Neural cell (in vitro differentiated cells): ENCODE data around the gene INF2. TPM values are rescaled to one million over a fixed set of nuclear protein-coding genes. Genes with fewer than 3 reads are reported as not detected.

Source experiments
- H2AFZ ChIP-seq: fragments of 200-600, 300-800 bp; sonication (generic), shearing (Covaris generic); 2 replicates; pipeline ENCODE4 v1.6.0; 2014; ENCODE audit warnings: low read depth, mild to moderate bottlenecking, antibody characterized with exemption, low read length, moderate library complexity
- H3F3A ChIP-seq: fragments of 200-600 bp; shearing (Covaris generic); 2 replicates; pipeline ENCODE4 v1.6.1; 2016; ENCODE audit warnings: mild to moderate bottlenecking, moderate library complexity, mixed read lengths, antibody characterized with exemption, low read length; ENCODE audit not compliant: insufficient read depth, poor library complexity, severe bottlenecking
- H3K27ac ChIP-seq: fragments of 200-600, 300-800 bp; sonication (generic), shearing (Covaris generic); 2 replicates; pipeline ENCODE4 v1.5.1; 2014; ENCODE audit warnings: mild to moderate bottlenecking, low read length, moderate library complexity
- H3K27me3 ChIP-seq: fragments of 300-800, 200-600 bp; sonication (generic), shearing (Covaris generic); 2 replicates; pipeline ENCODE4 v1.6.0; 2014; ENCODE audit warnings: mild to moderate bottlenecking, low read depth, low read length, moderate library complexity; ENCODE audit not compliant: insufficient read depth
- H3K36me3 ChIP-seq: fragments of 300-800, 200-600 bp; sonication (generic), shearing (Covaris generic); 2 replicates; pipeline ENCODE4 v1.5.1; 2014; ENCODE audit warnings: mild to moderate bottlenecking, antibody characterized with exemption, low read length, moderate library complexity; ENCODE audit not compliant: insufficient read depth
- H3K4me2 ChIP-seq: fragments of 300-800, 200-600 bp; sonication (generic), shearing (Covaris generic); 2 replicates; pipeline ENCODE4 v1.6.0; 2014; ENCODE audit warnings: mild to moderate bottlenecking, low read length
- H3K4me3 ChIP-seq: fragments of 300-800, 200-600 bp; sonication (generic), shearing (Covaris generic); 2 replicates; pipeline ENCODE4 v1.5.1; 2014; ENCODE audit warnings: mild to moderate bottlenecking, low read length, moderate library complexity
- H3K79me2 ChIP-seq: fragments of 200-600 bp; shearing (Covaris generic); replicated peaks from 2 replicates; pipeline ENCODE4 v1.6.0; 2014; ENCODE audit warnings: mild to moderate bottlenecking, low read length, moderate library complexity; ENCODE audit not compliant: insufficient read depth
- H3K9ac ChIP-seq: fragments of 300-800, 200-600 bp; sonication (generic), shearing (Covaris generic); 2 replicates; pipeline ENCODE4 v1.6.1; 2016; ENCODE audit warnings: mild to moderate bottlenecking, low read length, mixed read lengths
- H3K9me2 ChIP-seq: fragments of 200-600 bp; shearing (Covaris generic); 2 replicates; pipeline ENCODE4 v1.6.1; 2016; ENCODE audit warnings: mild to moderate bottlenecking, low read length, mixed read lengths; ENCODE audit not compliant: insufficient read depth
- H3K9me3 ChIP-seq: fragments of 200-600, 300-800 bp; sonication (generic), shearing (Covaris generic); 2 replicates; pipeline ENCODE4 v1.6.1; 2016; ENCODE audit warnings: mild to moderate bottlenecking, mixed run types, low read length, moderate library complexity, mixed read lengths
- H4K20me1 ChIP-seq: fragments of 200-600 bp; shearing (Covaris generic); 2 replicates; pipeline ENCODE4 v1.6.1; 2016; ENCODE audit warnings: mild to moderate bottlenecking, mixed run types; ENCODE audit not compliant: insufficient read depth
- EP300 ChIP-seq: fragments of 450-650 bp; conservative IDR thresholded peaks from 2 replicates; pipeline ENCODE4 v1.6.1; 2014; ENCODE audit warnings: antibody characterized with exemption, mild to moderate bottlenecking, moderate library complexity; ENCODE audit not compliant: poor library complexity, severe bottlenecking
- EZH2 ChIP-seq: fragments of 200-600, 300-800 bp; shearing (Covaris generic), sonication (generic); IDR thresholded peaks from 2 replicates; pipeline ENCODE4 v1.6.1; 2014; ENCODE audit warnings: antibody characterized with exemption, low read length, borderline replicate concordance, mild to moderate bottlenecking; ENCODE audit not compliant: insufficient read depth, poor library complexity, severe bottlenecking
- MXI1 ChIP-seq: fragments of 450-650 bp; conservative IDR thresholded peaks from 2 replicates; pipeline ENCODE4 v1.6.1; 2014; ENCODE audit warnings: antibody characterized with exemption, mild to moderate bottlenecking; ENCODE audit not compliant: poor library complexity, severe bottlenecking
- POLR2AphosphoS5 ChIP-seq: IDR thresholded peaks from 2 replicates; pipeline ENCODE4 v1.6.1; 2012
- RAD21 ChIP-seq: fragments of 450-650 bp; conservative IDR thresholded peaks from 2 replicates; pipeline ENCODE4 v1.6.1; 2014; ENCODE audit warnings: antibody characterized with exemption, mild to moderate bottlenecking, moderate library complexity
- SMC3 ChIP-seq: fragments of 450-650 bp; conservative IDR thresholded peaks from 2 replicates; pipeline ENCODE4 v1.6.1; 2014; ENCODE audit warnings: antibody characterized with exemption, mild to moderate bottlenecking, moderate library complexity; ENCODE audit not compliant: poor library complexity
- TAF1 ChIP-seq: IDR thresholded peaks from 2 replicates; pipeline ENCODE4 v1.6.1; 2012; ENCODE audit warnings: low read depth
- polyA plus RNA-seq: library from polyadenylated mRNA; depleted of rRNA; stranded (reverse); fragments of >200 nt; gene quantifications from 2 replicates; pipeline ENCODE4 v1.2.3, GENCODE V29; 2014
- TF ChIP-seq, protein P1 (sequence below): IDR thresholded peaks from 2 replicates; pipeline ENCODE4 v1.6.1; 2012; ENCODE audit warnings: borderline replicate concordance
- TF ChIP-seq, protein P2 (sequence below): fragments of 450-650 bp; IDR thresholded peaks from 2 replicates; pipeline ENCODE4 v1.5.1; 2014; ENCODE audit warnings: antibody characterized with exemption, mild to moderate bottlenecking, moderate library complexity; ENCODE audit not compliant: poor library complexity, severe bottlenecking

INF2 gene
- polyA plus RNA-seq, 1 donor from 2014 or later, result 0.02 TPM

DNA sequence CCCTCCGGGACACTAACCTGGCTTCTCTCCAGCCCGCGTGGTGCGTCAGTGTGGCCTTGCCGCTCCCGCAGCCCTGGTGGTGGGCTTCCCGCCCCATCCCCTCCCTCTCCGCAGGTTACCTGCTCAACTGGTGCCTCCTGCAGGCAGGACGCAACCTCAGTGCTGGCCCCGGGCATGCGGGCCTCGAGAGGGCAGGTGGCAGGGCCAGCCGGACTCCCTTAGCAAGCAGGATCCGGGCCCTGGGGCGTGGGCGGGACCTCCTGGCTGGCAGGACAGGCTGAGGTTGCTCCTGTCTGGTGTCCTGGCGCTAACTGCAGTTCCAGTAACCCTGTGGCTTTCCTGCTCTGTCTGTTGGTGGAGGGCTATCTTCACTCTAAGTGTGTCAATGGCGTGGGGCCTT is 26.0 kb downstream of the INF2 start:
- Histone ChIP-seq H3K36me3 (no peaks in the 10 kb centered on the region), H2AFZ (no peak overlapping the region), H3K79me2 (no peaks in the 10 kb centered on the region), H4K20me1 (no peaks in the 10 kb centered on the region), H3K27ac (no peak overlapping the region), H3F3A (no peaks in the 10 kb centered on the region), H3K9me2 (no peaks in the 10 kb centered on the region), H3K9me3 (no peaks in the 10 kb centered on the region), H3K4me2 (no peak overlapping the region), H3K4me3 (no peak overlapping the region), H3K9ac (no peak overlapping the region), H3K27me3 (no peaks in the 10 kb centered on the region)
- TF ChIP-seq EP300 (no peak), MXI1 (no peak), EZH2 (no peak), RAD21 (no peak), SMC3 (no peak)

DNA sequence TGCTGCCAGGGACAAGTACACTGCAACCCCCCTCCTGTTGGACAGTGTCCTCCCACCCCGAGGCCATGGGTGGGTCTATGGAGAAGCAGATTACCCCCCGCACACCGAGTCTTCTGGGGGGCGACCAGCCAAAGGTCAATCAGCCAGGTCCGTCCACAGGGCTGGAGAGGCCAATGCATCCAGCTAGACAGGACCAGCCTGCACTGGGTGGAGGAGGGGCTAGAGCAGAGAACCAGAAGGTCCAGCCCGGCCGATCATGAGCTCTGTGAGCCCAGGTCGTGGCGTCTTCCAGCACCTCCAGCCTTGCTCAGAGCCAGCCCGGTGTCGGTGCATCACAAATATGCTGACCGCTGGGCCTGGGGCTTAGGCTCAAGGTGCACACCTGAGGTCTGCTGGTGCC is 26.5 kb downstream of the INF2 start:
- Histone ChIP-seq H4K20me1 (no peaks in the 10 kb centered on the region), H3K9me2 (no peaks in the 10 kb centered on the region), H3K4me3 (no peak overlapping the region), H3K79me2 (no peaks in the 10 kb centered on the region), H3K4me2 (no peak overlapping the region), H2AFZ (no peak overlapping the region), H3K36me3 (no peaks in the 10 kb centered on the region), H3K27ac (no peak overlapping the region), H3K9ac (no peak overlapping the region), H3K27me3 (no peaks in the 10 kb centered on the region), H3F3A (no peaks in the 10 kb centered on the region), H3K9me3 (no peaks in the 10 kb centered on the region)
- no peak for TF ChIP-seq EP300
- no peak for TF ChIP-seq RAD21
- TF ChIP-seq, protein P1, sequence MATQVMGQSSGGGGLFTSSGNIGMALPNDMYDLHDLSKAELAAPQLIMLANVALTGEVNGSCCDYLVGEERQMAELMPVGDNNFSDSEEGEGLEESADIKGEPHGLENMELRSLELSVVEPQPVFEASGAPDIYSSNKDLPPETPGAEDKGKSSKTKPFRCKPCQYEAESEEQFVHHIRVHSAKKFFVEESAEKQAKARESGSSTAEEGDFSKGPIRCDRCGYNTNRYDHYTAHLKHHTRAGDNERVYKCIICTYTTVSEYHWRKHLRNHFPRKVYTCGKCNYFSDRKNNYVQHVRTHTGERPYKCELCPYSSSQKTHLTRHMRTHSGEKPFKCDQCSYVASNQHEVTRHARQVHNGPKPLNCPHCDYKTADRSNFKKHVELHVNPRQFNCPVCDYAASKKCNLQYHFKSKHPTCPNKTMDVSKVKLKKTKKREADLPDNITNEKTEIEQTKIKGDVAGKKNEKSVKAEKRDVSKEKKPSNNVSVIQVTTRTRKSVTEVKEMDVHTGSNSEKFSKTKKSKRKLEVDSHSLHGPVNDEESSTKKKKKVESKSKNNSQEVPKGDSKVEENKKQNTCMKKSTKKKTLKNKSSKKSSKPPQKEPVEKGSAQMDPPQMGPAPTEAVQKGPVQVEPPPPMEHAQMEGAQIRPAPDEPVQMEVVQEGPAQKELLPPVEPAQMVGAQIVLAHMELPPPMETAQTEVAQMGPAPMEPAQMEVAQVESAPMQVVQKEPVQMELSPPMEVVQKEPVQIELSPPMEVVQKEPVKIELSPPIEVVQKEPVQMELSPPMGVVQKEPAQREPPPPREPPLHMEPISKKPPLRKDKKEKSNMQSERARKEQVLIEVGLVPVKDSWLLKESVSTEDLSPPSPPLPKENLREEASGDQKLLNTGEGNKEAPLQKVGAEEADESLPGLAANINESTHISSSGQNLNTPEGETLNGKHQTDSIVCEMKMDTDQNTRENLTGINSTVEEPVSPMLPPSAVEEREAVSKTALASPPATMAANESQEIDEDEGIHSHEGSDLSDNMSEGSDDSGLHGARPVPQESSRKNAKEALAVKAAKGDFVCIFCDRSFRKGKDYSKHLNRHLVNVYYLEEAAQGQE, result no peak
- TF ChIP-seq POLR2AphosphoS5, result no peak
- TF ChIP-seq MXI1, result no peak

DNA sequence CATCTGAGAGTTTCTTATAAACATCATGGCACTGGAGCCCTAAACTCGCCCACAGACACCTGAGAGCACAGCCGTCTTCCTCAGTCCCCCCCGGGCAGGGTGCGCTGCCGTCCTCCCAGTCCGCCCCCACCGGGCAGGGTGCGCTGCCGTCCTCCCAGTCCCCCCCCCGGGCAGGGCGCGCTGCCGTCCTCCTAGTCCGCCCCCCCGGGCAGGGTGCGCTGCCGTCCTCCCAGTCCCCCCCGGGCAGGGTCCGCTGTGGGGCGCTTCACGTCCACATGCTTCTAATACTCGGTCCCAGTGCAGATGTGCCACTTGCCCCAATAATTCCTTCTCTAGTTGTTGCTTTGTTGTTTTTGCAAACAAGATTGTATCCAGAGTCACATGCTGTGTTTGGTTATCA is 27.7 kb downstream of the INF2 start:
- no peaks in the 10 kb centered on the region for H3K9me2 ChIP-seq
- no peaks in the 10 kb centered on the region for H4K20me1 ChIP-seq
- H3K4me3 ChIP-seq, result no peak overlapping the region
- H2AFZ ChIP-seq, result no peak overlapping the region
- H3F3A ChIP-seq, result no peaks in the 10 kb centered on the region
- no peaks in the 10 kb centered on the region for H3K36me3 ChIP-seq
- TF ChIP-seq RAD21 (no peak), SMC3 (no peak), POLR2AphosphoS5 (no peak), TAF1 (no peak), EZH2 (no peak), EP300 (no peak), MXI1 (no peak)
- TF ChIP-seq, protein P2, sequence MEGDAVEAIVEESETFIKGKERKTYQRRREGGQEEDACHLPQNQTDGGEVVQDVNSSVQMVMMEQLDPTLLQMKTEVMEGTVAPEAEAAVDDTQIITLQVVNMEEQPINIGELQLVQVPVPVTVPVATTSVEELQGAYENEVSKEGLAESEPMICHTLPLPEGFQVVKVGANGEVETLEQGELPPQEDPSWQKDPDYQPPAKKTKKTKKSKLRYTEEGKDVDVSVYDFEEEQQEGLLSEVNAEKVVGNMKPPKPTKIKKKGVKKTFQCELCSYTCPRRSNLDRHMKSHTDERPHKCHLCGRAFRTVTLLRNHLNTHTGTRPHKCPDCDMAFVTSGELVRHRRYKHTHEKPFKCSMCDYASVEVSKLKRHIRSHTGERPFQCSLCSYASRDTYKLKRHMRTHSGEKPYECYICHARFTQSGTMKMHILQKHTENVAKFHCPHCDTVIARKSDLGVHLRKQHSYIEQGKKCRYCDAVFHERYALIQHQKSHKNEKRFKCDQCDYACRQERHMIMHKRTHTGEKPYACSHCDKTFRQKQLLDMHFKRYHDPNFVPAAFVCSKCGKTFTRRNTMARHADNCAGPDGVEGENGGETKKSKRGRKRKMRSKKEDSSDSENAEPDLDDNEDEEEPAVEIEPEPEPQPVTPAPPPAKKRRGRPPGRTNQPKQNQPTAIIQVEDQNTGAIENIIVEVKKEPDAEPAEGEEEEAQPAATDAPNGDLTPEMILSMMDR, result no peak
- TF ChIP-seq, protein P1, result no peak
- H3K4me2 ChIP-seq, result no peak overlapping the region
- H3K27ac ChIP-seq, result no peak overlapping the region
- H3K79me2 ChIP-seq, result no peaks in the 10 kb centered on the region
- no peak overlapping the region for H3K9ac ChIP-seq
- H3K27me3 ChIP-seq, result no peaks in the 10 kb centered on the region
- H3K9me3 ChIP-seq, result no peaks in the 10 kb centered on the region
